ENCODE results near the gene RAB27B. TPM values are rescaled to one million over a fixed set of nuclear protein-coding genes. Genes with fewer than 3 reads are reported as not detected.

RAB27B gene
- total and polyA plus RNA-seq, 2 of the 8 experiments (the other 6 are each of a cell fraction or from before 2014, with no cell fraction given), result 0.05 to 0.60 TPM

- Histone ChIP-seq H3K4me3 (ENCODE audit: extremely low read depth in 1 of 4, insufficient read depth in 2 of 4, low read depth in 3 of 4, low read length in 4 of 4) (no peak overlapping the region), H3K27ac (ENCODE audit: low read depth, low read length) (no peak overlapping the region), H2BK20ac (ENCODE audit: low read length) (no peak overlapping the region), H3K4me2 (ENCODE audit: insufficient read depth in 1 of 2, low read depth in 2 of 2, low read length in 2 of 2) (no peak overlapping the region), H4K91ac (replicated peaks; ENCODE audit: insufficient read length, low read length) (no peak overlapping the region), H2BK12ac (ENCODE audit: low read depth, low read length) (no peak overlapping the region), H3K9ac (replicated peaks in 1 of 4; ENCODE audit: extremely low read depth in 1 of 4, low read depth in 3 of 4, low read length in 3 of 4) (no peak overlapping the region), H2BK120ac (replicated peaks; ENCODE audit: low read depth, low read length) (no peak overlapping the region), H3K9me3 (ENCODE audit: insufficient read depth in 2 of 2, low read depth in 1 of 2, low read length in 1 of 2) (0 out of 4 replicates have a peak, but pooled peaks cover 0 to 2% of the 10 kb centered on the region in 2 experiments), H3K27me3 (replicated peaks in 1 of 4; ENCODE audit: control insufficient read depth in 3 of 4, extremely low read depth in 1 of 4, insufficient read depth in 3 of 4, low read length in 3 of 4) (no peaks in the 10 kb centered on the region), H3K4ac (replicated peaks; ENCODE audit: insufficient read length, low read depth, low read length) (no peak overlapping the region), H3K4me1 (replicated peaks in 1 of 4; ENCODE audit: control insufficient read depth in 3 of 4, insufficient read depth in 4 of 4, low read length in 3 of 4) (no peaks in the 10 kb centered on the region; a peak in 1 of 7 replicates), H3K79me1 (ENCODE audit: low read depth, low read length) (no peaks in the 10 kb centered on the region), H4K8ac (ENCODE audit: extremely low read depth, insufficient read depth, low read length) (no peak overlapping the region), H2BK5ac (ENCODE audit: low read depth, low read length) (no peak overlapping the region), H3K23me2 (ENCODE audit: low read depth, low read length) (no peaks in the 10 kb centered on the region), H3K23ac (ENCODE audit: insufficient read length) (no peak overlapping the region), H3K14ac (ENCODE audit: insufficient read length) (no peak overlapping the region), H3K79me2 (ENCODE audit: control insufficient read depth in 1 of 2, insufficient read depth in 2 of 2, low read length in 2 of 2) (no peaks in the 10 kb centered on the region), H4K5ac (ENCODE audit: insufficient read length, low read depth, low read length) (no peak overlapping the region), H4K20me1 (replicated peaks in 1 of 2; ENCODE audit: control insufficient read depth in 1 of 2, insufficient read depth in 2 of 2, low read length in 2 of 2) (no peaks in the 10 kb centered on the region), H2BK15ac (ENCODE audit: low read length) (no peak overlapping the region), H3K18ac (ENCODE audit: extremely low read depth, low read length) (no peak overlapping the region), H3K36me3 (ENCODE audit: control insufficient read depth in 2 of 4, insufficient read depth in 4 of 4, low read length in 3 of 4) (no peaks in the 10 kb centered on the region), H3K56ac (replicated peaks; ENCODE audit: insufficient read length, low read depth, low read length) (no peak overlapping the region), H2AK5ac (ENCODE audit: low read depth, low read length) (no peak overlapping the region), H2AFZ (ENCODE audit: low read length) (no peak overlapping the region)
- no peak for DNase-seq (ENCODE audit: low read depth in 1 of 2, low spot score in 2 of 2)
- FAIRE-seq, result no peak
- POLR2A ChIA-PET (ENCODE audit: partially characterized antibody), result no interaction called here
- CTCF ChIA-PET (ENCODE audit: partially characterized antibody), result interaction anchor here (0.7 kb wide), 2 partner anchors 297 to 1720 kb away, joined by 3 read pairs; no protein-coding TSS in a partner anchor
- TF ChIP-seq KDM5A (IDR thresholded peaks at IDR 0.05; ENCODE audit: low read length) (no peak), ASH2L (IDR thresholded peaks at IDR 0.05; ENCODE audit: low read length) (no peak), RFX5 (IDR thresholded peaks at IDR 0.05; ENCODE audit: borderline replicate concordance, low read depth, low read length) (no peak), FOSL1 (IDR thresholded peaks at IDR 0.05; ENCODE audit: insufficient read depth, low read depth, low read length) (no peak), GTF2F1 (IDR thresholded peaks at IDR 0.05; ENCODE audit: borderline replicate concordance, low read depth, low read length) (no peak)
- WGBS, 2 experiments (ENCODE audit: extremely low coverage in 1 of 2, insufficient coverage in 1 of 2, insufficient read length in 1 of 2, insufficient replicate concordance in 2 of 2, low coverage in 1 of 2, low lambda C conversion rate in 2 of 2, missing lambda C conversion rate in 1 of 2), result 87% methylated on average over 2 of the region's 2 CpGs; no CpG with 5 or more reads in 1 of the 2 experiments
Observed at GRCh38 chr18:54856105-54856646, 27.9 kb downstream of the RAB27B start.
